HG03108 (cell line): ENCODE data around the gene PFDN6.

ENCODE experiments used
- ATAC-seq: cut with Tn5 transposase; IDR thresholded peaks from one replicate; pipeline ENCODE4 v1.9.1; 2021; ENCODE audit warnings: moderate library complexity; ENCODE audit not compliant: unreplicated experiment

PFDN6 gene

DNA sequence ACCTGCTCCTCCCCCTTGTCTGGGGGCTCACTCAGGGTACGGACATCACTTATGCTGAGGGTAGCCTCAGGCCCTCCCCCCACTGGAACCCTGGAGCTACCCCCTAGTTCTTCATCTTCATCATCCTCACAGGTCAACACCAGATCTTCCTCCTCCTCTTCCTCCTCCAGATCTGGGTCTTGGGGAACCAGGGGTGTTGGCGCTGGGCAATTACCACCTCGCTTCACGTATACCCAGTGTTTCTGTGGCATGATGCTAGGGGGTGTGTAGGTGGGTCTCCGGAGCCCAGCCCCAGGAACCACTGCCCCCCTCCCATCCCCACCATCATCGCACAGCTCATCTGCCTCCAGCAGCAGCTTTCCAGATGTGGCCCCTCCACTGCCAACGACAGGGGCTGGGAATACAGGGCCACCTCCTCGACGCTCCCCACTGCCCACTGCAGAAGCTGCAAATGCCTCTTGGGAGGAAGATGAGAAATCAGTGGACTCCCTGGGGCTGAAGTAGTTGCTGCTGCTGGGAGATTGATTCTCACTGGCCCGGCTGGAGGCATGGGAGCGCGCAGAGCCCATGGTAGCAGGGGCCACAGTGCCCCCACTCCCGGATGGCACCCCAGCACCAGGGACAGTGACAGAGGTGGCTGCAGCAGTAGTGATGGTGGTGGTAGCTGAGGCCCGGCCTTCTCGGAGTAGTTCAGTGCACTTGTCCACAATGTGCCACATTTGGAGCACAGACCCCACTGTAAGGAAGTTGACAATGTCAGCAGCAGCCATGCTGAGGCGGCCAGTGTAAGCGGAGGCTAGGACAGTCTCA is 26.6 kb downstream of the PFDN6 start:
- ATAC-seq: no peak

DNA sequence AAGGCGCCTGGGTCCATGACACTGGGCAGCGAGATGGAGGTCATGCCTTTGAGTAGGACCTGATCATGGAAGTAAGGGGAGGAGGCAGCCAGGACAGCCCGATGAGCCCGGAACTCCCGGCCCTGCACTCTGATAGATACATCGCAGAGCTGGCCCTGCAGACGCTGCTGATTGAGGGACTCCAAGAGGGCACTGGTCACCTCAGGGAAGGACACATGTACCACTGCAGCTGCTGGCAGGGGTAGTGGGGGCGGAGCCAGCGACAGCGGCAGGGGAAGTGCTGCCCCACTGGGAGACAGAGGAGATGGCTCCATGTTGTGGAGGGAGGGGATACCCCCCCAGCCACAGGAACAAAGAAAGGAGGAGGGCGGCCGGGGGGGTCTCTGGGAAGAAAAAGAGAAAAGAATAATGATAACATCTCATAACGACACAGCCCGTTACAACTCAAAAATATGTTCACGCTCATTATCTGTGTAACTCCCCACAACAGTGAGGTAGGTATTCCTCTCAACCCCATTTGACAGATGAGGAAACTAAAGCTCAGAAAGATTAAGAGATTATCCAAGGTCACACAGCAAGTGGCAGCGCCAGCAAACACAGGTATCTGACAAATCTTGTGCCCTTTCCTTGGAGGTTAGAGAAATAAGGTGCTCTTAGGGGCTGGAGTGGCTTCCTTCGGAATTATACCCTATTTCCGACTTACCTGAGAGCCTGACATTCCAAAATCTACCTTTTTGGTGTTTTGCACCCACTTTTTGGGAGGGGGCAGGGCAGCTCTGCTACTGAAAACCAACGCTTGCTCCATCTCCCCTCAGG is 27.4 kb downstream of the PFDN6 start:
- no peak for ATAC-seq

DNA sequence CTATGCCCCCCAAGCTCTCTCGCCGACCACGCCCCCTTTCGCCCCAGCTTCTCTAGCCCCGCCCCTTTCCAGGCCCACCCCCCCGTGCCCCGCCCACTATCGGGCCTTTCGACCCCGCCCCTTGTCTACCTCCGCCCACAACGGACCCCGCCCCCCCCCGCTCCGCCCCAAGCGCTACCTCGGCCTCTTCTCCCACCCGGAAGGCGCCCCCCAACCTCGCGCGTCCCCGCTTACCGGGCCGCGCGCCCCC is 27.9 kb downstream of the PFDN6 start:
- ATAC-seq: no peak

DNA sequence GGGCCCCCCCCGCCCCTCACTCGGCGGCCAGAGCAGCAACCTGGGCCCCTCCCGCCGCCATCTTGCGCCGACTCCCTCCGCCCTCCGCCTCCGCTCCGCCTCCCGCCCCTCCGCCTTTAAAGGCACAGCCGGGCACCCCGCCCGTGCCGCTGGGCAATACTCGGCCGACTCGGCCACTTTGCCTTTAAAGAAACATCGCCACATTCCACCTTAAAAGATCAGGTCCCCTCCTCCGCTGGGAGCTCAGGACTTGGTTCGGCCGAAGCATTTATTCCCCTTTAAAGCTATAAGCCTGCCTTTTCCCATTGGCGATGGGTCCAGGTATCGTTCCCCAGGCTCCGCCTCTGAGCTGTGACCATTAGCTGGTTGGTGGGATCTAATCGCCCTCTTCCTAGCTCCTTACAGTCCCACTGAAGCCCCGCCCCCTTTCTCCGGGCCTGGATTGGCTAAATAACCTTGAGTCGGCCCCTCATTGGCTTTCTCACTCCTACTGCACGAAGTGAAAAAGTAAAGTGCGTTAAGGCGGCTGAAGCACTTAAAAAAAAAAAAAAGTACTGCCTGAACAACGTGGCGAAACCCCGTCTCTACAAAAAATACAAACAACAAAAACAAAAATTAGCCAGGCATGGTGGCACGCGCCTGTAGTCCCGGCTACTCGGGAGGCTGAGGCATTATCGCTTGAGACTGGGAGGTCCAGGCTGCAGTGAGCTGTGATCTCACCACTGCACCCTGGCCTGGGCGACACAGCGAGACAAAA is 28.4 kb downstream of the PFDN6 start, which contains the start of gene ZBTB22:
Gene ZBTB22, minus strand, starts transcription at position 76 of the 757 bp plus-strand sequence. CDS start 828 bp downstream, outside the sequence.
- peak; percentile 38 for ATAC-seq

DNA sequence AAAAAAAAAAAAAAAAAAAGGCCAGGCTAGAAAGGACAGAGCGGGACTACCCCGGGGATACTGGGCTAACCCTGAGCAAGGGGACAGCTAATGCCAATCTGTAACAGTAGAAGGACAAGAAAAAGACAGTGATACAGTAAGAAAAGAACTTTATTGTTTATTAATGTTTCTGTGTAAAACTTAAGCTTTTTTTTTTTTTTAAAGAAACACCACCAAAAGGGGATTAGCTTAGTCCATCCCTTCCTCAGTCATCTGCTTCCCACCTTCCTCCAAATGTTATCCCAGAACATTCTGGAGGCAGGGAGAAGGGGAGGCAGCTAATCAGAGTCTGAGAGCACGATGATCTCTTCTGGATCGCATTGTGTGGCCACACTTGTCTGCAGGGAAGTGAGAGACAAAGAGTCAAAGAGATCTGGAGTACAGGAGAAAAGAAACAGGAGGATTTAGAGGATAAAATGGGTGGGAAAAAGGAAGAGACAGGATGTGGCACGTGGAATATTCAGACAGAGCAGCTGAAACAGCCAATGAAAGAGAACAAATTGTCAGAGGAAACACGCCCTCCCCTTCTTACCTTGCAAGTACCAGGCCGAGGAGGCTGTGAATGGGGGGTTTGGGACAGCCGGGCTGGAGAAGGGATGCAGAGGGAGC is 29.1 kb downstream of the PFDN6 start:
- ATAC-seq: no peak

DNA sequence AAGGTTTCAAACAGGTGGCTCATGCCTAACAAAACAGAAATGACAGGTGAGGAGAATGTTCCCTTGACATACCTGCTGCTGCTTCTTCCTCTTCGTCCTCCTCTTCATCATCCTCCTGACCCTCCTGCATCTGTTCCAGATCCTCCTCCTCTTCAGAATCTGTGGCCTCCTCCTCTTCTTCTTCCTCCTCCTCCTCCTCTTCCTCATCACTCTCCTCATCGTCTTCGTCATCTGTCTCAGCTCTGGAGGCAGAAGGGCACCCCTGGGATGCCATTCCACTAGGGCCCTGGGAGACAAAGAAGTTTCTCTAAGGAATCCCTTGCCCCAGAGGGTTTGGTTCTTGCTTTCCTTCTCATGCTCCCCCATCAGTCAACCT is 30.5 kb downstream of the PFDN6 start:
- no peak for ATAC-seq

DNA sequence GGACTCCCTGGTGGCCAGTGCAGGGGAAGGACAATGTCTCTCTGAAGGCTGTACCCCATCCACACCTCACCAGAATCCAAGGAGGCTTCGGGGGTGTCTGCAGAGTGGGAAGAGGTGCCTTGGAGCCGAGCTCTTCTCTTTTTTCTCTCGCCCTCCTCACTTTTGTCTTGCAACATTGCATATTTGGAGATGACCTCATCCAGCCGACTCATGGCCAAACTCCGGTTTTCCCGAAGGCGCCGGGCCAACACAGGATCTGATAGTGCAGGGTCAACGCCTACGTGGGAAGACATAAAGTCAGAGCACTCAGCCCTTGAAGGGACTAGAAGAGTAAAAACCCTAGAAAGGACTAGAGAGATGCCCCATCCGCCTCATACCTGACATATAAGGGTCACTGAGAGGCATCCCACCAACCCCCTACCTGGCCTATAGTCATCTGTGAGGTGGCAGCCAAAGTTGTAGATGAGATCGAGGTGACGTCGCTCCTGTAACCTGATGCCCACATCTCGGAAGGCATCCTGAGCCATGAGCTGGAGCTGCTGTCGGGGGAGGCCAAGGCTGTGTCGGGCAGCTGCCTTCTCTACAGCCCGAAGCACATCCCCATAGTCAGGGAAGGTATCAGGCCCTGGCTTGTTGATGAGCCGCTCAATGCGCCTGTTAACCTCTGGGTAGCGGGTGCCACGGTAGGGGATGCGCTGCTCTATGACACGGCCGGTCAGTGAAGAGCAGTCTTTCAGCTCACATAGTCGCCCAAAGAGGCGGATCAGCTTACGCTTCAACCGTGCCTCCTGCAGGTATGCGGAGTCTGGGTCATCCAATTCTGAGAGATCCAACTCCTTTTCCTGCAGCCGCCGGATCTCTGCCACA is 31.1 kb downstream of the PFDN6 start:
- ATAC-seq: no peak

DNA sequence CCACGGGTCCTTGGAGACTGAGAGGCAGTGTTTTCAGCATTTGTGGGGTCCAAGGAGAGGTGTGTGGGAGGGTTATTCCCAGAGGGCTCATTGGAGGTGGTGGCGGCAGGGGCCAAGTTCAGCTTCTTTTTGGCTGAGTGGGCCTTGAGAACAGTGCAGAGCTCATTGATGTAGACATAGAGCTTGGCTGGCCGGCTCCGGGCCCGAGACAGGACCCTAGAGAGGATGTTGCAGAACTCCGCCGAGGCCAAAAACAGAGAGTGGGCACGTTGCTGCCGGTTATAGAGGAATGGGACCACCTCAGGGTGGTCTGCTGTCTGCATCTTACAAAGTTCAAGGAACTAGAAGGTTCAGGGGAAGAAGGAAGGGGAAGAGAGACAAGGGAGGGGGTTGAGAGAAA is 31.8 kb downstream of the PFDN6 start:
- ATAC-seq: no peak

DNA sequence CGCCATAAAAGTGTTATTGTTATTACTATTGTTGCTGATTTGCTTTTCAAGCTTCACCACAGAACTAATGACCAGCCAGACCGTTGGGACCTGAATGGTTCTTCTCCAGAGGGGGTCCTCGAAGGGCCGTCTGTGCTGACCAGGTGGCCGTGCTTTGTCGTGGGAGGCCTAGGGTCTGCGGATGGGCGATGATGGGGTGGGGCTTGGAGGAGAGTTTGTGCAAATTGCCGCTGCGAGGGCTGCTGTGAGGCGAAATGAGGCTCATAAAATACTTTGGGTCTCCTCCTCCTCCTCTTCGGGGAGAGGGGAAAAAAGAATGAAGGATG is 34.2 kb downstream of the PFDN6 start:
- ATAC-seq: no peak

DNA sequence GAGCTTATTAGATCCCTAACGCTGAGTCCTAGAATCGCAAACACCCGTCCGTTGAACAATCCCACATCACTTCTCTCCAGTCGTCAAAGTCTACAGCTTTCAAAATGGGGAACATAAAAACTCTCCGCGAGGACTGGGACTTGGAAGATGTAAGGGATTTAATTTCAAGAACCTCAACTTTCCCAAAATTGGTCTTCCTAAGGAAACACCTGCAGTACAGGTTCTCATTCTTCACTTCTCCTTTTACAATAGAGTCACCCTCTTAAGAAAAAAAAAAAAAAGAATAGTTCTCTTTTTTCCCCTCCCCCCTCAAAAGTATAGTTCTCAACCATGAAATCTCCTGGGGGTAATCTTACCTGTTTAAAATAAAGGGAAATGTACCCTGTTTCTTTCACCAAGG is 34.7 kb downstream of the PFDN6 start:
- no peak for ATAC-seq

DNA sequence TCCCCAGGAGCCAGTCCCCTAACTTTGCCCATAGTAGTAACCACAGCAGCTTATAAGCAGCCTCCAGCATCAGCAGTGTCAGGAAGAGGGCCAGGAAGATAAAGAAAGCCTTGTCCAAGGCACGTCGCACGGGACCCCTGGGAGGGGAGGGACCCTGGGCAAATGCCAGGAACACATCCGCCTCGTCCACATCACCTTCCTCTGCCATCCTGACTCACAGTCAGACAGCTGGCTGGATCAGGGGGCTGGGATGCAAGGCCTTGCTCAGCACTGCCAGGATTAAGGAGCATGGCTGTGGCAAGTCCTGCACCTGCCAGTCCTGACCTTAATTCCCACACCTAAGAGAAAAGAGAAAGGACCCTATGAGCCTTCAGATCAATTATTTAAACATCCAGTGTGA is 39.7 kb downstream of the PFDN6 start:
- ATAC-seq: no peak

DNA sequence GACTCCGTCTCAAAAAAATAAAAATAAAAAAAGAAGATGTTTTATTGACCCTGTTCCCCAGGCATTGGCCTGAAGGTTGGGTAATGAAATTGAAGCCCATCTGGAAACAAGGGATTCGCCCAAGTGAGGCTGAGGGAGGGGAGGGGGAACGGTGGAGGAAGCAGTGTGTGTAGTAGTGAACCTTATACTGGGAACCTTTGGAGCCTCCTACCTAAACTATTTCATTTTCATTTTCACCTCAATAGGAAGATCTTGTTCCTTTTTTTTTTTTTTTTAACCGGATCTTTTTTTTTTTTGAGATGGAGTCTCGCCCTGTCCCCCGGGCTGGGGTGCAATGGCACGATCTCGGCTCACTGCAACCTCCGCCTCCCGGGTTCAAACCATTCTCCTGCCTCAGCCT is 41.3 kb downstream of the PFDN6 start:
- ATAC-seq: no peak

DNA sequence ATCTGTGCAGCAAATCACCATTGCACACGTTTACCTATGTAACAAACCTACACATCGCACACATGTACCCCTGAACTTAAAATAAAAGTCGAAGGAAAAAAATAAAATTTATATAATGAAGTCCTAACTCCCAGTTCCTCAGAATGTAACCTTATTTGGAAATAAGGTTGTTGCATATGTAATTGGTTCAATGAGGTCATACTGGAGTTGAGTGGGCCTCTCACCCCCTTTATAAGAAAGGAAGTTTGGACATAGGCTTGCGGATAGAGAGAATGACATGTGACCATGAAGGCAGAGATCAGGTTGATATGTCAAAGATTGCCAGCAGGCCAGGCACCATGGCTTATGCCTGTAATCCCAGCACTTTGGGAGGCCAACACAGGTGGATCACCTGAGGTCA is 44.3 kb downstream of the PFDN6 start:
- ATAC-seq: no peak

DNA sequence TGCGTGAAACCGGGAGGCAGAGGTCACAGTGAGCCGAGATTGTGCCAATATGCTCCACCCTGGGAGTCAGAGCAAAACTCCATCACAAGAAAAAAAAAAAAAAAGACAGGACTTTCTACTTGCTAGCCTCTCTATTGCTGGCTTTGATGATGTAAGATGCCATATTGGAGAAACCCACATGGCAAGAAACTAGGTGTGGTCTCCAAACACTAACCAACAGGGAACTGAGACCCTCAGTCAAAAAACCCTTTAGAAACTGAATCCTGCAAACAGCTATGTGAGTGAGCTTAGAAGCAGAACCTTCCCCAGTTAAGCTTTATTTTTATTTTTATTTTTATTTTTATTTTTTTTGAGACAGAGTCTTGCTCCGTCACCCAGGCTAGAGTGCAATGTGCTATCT is 46.5 kb downstream of the PFDN6 start:
- ATAC-seq: no peak

DNA sequence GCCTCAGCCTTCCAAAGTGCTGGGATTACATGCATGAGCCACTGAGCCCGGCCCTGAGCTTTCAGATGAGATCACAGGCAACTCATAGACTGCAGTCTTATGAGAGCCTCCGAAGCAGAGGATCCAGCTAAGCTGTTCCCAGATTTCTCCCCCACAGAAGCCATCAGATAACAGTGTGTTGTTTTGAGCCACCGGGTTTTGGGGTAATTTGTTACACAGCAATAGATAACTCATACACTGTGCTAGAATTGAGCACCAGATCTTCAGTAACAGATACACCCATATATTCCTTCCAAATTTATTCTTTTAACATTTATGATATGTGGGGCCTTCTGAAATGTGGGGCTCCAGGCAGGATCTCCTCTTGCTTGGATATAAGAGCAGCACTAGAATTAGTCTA is 47.1 kb downstream of the PFDN6 start:
- ATAC-seq: no peak

DNA sequence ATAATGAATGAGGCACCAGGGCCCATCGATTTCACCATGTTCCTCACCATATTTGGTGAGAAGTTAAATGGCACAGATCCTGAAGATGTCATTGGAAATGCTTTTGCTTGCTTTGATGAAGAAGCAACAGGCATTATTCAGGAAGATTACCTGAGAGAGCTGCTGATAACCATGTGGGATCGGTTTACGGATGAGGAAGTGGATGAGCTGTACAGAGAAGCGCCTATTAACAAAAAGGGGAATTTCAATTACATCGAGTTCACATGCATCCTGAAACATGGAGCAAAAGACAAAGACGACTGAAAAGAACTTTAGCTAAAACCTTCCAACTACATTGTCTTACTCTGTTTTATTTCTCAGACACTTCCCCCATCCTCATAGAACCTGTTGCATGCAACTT is 49.8 kb downstream of the PFDN6 start:
- no peak for ATAC-seq
